Left renal cortex interstitium (tissue), 4 donors: Measurements from ENCODE around the gene MAN1A1. TPM values are rescaled to one million over a fixed set of nuclear protein-coding genes. Genes with fewer than 3 reads are reported as not detected.

Experiments used
- DNase-seq, 4 donors: peaks; one replicate each; pipeline ENCODE4 v3.0.0-alpha.2; 2013; ENCODE audit warnings: low read depth in 4 of 4, low spot score in 2 of 4, missing footprints in 1 of 4
- polyA plus RNA-seq, 4 donors: library from polyadenylated mRNA; unstranded; fragments of 120-200 nt; gene quantifications; one replicate each; pipeline ENCODE4 v1.2.1, GENCODE V29; 2013; ENCODE audit not compliant: insufficient read length in 4 of 4

The MAN1A1 gene
- polyA plus RNA-seq, 4 donors, result 73.9 to 104 (median 97.9) TPM

DNA sequence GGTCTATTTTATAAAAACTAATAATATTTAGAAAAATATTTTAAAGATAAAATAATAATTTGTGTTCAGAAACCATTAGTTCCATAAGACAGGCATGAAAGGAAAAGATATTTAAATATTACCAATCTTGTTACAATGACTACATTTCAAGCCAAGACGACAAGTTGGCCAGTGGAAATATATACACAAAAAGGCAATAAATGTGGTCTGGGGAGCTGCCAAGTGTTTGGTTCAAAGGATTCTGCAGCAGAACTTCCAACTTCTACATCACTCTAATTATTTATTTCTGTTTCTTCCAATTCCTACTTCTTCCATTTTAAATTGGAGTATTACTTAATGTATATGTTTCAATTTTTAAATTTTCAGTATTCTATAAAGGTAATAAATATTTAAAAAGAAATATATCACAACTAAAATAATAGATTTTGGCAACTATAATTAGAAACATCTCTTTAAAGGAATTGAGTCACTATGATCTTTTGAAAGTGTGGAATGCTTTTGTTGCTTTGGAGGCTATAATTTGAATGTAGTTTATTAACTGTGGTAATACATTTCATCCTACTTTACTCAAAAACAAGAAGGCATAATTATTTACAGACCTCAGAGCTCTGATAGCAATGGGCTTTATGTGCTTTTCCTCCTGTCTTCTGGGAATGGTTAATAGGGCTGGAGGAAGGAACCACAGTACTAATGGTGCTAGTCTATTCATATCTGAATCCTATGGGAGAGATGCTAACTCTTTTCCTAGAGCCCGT is 141.4 kb downstream of the MAN1A1 start:
- no peak for DNase-seq

DNA sequence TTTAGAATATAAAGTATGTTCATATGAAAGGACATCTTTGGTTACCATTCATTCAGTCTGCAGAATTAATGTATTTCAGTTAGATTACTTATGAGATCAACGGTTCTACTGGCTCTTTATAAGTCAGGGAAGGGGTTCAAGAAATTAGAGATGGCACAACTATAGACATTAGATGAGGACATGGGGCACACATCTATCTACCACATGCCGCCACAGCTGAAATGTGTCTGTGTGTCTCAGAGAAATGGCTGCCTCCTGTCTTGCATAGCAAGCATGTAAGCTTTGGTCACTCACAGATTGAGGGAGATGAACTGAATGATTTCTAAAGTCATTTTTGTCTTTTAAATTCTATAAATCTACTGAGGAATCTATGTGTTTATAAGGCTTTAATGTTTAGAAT is 142.2 kb downstream of the MAN1A1 start:
- no peak for DNase-seq

DNA sequence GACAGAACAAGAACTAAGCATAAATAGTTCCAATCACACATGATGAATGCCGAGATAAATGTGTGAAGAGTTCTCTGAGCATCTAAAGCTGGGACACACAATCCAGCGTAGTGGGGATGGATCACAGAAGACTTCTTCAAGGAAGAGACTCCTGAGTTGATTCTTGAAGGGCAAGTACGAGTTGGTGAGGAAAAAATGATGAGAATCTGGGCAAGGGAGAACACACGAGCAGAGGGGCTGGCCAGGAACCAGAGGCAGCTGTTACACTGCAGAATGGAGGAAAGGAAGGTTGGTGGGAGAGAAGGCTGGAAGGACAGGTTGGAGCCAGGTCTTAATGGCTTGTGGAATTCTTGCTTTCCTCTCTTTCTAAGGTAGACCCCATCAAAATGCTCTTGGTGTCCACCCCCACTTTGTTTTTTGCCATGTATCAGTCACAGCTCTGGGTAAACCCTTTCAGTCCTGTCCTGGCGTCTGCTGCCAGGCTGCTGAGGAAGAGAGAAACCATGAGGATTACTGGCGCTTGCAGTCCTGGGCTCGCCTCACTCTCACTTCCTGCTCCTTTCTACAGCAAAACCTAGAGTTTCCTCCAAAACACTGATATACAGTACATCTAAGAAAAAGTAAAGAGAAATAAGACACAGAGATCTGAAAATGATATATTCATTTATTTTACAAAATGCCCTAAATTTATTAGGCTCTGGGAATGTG is 143.5 kb downstream of the MAN1A1 start:
- no peak for DNase-seq

DNA sequence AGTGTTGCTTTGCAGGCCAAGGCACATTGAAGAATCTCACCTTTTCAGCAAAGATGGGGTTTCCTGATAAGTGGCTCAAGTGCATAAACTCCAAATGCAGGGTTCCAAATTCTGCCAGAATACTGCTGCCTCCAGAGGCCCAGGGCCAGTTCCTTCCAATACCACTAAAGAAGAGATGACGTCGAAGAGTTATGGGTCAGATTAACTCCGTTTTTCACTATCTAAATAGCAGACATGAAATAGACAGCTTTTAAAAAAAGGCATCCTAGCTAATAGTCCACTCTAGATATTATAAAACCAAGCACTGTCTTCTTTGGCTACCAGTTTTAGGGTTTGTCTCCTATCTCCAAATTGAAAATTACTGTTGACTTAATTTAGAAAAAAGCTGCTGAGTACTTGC is 144.8 kb downstream of the MAN1A1 start:
- no peak for DNase-seq

DNA sequence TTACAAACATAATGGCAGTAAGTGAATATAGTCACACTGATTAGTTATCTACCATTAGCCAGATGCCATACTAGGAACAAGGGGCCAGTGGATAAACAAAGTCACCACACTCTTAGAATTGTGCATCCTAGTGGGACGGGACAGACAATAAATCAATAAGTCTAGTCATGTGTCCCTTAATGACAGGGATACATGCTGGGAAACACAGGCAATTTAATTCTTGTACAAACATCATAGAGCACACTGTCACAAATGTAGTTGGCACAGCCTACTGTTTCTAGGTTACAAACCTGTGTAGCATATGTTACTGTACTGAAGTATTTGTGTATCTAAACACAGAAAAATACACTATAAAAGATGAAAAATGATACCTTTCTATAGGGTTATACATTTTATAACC is 148.1 kb downstream of the MAN1A1 start:
- DNase-seq, result no peak

DNA sequence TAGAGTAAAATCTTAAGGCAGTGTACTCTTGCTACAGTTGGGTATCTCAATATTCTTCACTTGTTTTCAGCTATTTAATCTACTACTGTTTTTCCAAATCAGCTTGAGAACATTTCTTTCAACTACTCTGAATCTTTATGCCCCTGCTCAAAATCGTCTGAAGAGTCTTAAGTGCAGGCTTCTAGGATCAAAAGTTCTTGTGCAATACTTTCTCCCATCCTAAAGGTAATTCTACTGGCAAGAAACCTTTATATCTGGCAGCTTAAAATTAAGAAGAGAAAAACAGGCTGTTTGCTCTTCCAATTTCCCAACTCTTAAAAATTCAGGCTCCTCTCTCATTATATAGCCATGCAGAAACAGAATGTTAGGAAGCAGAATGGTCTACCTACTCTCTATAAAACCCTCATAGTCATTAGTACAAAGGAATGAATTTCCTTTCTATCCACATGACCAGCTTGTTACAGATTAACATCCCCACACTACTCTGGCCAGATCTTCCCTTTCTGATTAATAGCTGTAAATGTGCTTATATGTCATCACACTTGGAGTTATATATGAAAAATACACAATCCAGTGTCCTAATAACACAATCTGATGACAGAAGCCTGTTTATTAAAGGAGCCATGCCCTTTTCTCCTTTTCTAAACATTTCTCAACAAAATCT is 148.9 kb downstream of the MAN1A1 start:
- no peak for DNase-seq

DNA sequence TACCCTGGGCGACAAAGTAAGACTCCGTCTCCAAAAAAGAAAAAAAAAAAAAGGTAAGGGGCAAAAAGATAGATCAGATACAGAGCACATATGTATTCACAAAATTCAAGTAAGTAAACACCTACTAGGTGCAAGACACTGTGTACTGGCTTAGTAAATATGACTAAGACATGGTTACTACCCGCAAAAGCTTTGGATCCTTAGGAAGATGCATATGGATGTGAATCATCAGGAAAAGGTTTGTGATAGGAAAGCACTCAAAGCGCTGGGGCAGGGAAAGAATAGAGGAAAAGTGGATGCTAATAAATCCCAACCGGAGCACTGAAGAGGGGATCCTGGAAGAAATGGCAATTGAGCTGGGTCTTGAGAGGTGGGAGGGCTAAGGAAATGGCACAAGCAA is 152.3 kb downstream of the MAN1A1 start:
- DNase-seq, result no peak

DNA sequence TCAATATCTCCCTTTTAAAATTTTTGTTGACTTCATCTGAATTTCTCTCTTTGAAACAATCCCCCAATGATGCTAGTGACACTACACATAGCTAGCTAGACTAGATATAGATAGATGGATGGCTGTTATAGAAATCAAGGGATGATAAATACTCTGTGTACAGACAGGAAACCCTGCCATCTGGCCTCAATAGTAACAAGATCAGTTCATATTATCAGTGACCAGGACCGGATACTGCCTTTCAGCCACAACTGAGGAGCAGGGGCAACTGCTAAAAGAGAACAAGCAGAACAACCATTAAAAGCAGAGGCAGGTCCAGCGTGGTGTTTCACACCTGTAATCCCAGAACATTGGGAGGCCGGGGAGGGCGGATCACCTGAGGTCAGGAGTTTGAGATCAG is 152.8 kb downstream of the MAN1A1 start:
- DNase-seq, result no peak

DNA sequence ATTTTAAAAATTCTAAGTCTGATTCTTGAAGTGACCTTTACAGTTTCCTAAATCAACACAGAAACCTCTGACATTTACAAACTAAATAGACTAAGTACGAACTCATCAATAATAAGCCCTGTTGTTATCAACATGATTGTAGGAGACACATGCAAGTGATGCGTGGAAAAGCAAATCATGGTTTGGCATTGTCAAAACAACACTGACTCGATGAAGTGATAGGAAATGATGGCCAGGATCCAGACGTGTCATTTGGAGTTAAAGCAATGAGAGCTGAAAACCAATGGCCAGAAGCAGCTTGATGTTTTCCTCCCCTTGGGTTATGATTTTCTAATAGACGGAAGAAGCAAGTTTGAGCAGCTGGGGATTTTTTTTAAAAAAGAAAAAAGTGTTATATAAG is 153.7 kb downstream of the MAN1A1 start:
- DNase-seq, result no peak

DNA sequence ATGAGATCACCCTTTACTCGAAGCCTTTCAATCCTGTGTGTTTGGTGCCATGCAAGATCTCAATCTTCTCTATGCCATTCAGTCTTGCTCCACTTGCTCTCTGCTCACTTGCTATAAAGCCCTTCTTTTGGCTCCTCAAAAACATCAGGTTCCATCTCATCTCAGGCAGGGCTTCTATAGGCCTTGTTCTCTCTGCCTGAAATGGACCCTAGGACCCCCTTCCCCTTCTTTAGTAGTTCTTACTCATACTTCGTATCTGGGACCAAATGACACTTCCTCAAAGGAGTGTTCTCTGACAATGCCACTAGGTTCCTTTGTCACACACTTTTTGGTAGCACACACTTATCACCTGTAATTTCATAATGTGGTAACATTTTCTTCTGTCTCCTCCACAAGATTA is 154.4 kb downstream of the MAN1A1 start:
- no peak for DNase-seq

DNA sequence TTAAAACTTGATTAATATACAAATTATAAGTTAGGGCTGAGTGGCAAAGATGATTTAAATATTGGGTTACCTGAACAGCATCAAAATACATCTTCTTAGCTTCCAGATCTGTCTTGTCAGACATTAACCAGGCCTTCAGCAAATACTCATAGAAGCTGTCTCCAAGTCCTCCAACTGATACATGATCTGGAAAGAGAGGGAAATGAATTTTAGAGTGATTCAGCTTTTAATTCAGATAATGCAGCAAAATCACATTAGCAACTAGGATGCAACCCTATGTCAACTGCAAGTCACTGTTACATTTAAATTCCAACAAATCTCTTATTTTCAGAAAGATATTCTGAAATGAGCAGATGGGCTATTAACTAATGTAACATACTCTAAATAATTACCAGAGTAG is 155.9 kb downstream of the MAN1A1 start:
- no peak for DNase-seq

DNA sequence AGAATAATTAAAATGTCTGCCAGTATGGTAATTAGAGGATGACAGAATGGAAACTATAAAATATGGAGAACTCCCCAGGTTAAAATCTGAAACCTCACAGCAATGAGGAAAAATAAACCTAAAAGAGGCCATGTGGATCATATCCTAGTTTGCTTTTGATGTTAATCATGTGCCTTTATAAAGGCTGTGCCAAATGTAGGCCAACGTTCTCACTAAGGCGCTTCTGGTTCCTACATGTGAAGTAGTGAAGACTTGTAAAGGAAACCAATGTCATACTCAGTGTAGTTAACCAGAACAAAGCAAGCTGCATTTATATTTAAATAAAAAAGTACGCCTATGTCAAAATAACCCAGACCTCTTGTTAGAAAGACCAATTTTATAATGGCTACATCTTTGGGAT is 157.4 kb downstream of the MAN1A1 start:
- no peak for DNase-seq

DNA sequence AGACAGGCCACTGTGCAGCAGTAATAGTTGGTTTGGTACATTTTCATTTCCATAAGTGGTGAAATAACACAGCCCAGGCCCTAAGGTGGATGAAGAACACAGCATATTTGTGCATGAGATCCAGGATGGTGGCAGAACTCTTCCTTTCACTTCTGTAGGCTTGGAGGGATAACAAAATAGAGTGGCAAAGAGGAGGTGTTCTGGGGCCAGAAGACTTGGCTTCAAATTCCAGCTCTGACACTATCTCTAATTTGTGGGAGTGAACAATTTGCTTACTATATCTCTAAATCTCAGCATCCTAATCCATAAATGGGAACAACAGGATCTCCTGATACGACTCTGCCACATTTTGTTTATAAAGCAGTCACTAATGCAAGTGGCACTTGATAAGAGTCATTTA is 159.4 kb downstream of the MAN1A1 start:
- DNase-seq, result no peak

DNA sequence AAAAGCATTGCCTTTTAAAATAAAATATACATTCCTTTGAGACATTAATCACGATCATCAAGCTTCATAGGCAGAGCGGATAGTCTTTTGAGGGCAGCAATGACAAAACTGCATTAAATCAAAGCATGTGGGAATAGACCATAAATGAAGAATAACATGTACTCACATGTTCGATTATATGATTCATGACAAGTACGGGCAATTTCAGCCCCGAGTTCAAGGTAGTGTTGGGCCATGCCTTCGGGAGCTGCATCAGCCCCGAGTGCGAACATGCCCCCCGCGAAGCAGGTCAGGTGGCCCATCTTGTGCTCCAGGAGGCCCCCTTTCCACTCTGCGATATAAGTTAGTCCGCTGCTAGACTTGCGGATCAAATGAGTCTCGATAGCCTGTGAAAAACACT is 160.1 kb downstream of the MAN1A1 start:
- DNase-seq, result no peak

DNA sequence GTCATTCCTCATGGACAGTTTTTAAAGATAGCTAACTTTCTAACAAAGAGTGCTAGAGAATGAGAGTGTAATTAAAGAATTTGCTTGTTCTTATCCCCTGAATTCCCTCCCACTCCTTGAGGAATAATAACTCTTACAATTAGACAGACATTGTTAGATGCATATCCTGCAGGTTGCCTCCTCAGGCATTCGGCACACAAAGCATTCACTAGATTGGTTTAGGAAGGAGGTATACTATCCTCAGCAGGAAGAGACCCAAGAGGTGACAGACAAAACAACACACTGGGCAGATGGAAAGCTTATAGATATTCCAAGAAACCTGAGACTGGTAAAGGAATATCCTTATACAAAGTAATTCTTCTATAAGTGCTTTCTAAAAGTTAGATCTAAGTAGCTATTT is 162.0 kb downstream of the MAN1A1 start:
- no peak for DNase-seq

DNA sequence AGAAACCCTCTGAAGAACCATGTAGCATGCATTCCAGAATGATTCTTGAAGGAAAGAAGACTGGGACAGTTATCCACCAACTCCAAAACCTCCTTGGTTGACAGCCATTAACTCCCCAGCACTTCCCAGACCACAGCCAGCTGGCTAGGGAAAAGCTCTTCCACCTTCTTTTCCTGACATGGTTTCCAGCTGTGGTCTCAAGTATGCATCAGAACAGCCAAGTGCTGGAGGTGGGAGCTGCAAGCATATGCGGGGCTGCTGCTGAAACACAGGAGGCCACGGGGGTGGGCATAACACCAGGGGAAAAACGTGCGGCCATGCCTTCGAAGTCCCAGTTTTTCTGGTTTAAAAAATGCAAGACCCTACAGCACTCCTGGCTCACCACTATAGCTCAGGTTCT is 163.1 kb downstream of the MAN1A1 start:
- DNase-seq, result no peak

DNA sequence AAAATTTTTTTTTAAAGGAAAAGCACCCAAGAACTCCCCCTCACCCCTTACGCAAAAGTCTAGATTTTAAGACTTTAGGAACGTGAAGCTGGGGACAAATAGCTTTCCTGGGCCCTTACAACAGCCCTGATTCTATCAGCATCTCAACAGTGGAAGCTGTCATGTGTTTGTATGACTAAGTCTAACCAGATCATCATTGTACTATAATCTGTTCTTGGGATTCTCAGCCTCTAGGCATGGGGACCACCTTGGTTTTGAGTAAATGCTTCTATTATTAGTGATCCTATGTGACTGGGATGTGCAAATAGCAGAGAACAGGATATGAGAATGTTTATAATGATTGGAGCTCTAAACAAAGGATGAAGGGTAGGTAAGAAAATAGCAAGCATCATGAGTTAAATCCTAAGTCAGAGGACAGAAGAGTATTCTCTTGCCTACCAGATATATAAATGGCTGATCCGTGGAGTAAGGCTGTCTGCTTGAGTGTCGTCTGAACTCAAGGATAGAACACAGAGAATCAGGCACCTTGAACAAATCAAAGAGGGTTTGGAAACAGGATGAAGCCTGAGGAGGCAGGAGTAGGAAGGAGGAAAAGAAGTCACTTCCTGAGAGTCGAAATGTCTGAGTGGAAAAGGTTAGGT is 165.4 kb downstream of the MAN1A1 start:
- no peak for DNase-seq

DNA sequence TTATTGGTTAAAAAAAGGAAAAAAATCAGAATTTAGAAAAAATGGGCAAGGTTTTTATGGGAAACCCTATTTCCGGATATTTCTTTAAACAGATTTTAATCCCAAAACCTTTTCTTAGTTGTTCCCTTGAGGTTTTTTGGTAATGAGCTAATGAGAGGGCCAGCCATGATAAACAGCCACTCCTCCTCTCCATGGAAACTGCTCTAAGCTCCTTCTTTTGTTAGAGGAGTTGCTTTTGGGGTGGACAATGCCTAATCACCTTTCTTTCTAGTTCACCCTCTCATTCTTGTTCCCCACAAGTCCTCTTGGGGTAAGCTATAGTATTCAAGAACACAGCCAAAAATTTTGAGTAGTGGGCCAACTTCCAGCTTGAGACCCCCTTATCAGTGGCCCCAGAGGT is 166.1 kb downstream of the MAN1A1 start:
- DNase-seq, result no peak

DNA sequence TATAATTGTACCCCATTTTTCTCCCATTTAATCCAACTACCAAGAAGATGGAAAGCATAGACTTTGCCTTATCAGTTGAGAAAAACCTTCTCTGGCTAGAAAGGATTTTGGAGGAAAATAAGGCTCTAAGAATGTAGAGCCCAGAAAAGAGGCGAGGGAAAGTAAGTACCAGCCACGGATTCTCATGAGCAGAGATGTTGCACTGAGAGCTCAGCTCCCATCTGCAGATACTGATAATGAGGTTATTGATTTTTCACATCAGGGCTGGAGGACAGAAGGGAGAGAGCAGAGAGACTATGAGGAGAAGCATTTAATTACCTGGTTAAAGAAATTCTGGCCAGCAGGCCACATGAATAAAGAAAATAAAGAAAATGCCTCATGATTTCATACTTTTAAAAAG is 166.7 kb downstream of the MAN1A1 start:
- no peak for DNase-seq

DNA sequence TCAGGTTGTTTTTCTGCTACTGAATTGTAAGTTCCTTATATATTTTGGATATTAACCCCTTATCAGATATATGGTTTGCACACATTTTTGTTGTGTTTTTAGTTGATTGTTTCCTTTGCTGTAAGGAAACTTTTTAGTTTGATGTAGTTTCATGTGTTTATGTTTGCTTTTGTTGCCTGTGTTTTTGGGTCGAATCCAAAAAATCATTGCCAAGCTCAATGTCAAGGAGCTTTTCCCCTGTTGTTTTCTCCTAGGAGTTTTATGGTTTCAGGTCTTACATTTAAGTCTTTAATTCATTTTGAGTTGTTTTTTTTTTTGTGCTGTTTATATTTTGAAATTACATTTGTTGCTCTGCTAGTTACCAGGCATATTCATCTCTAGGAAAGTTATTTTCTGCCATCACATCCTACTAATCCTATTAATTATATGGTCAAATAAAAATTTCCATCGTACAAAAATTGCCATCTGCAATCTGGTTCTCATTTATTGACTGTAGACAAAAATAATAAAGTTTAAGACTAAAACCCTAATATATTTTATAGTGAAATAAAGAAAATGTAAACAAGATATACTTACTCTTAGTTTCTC is 167.3 kb downstream of the MAN1A1 start:
- DNase-seq, result no peak

DNA sequence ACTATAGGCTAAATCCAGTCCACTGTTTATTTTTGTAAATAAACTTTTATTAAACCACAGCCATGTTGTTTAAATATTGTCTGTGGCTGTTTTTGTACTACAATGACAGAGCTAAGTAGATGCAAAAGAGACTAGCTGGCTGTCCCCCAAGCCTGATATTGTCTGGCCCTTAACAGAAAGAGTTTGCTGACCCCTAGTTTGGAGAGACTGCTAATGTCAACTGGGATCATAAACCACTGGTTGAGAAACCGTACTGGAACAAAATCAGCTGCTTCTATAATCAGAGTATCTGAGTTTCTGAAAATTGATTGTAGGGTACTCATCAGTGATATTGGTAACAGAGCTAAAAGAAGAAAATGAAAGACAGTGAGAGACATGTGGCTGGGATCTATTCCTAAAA is 168.5 kb downstream of the MAN1A1 start:
- no peak for DNase-seq
